Karpas-422 (cell line): ENCODE data around the gene AKR1C1. TPM values are rescaled to one million over a fixed set of nuclear protein-coding genes. Genes with fewer than 3 reads are reported as not detected.
"Not testable (repeated sequence)": the region's sequence is repeated elsewhere in the genome, so short reads cannot be mapped to it uniquely, and the experiment has no call there.

Experiments
- DNase-seq: peaks from one replicate; pipeline ENCODE4 v3.0.0-alpha.2; 2015
- H2AFZ ChIP-seq: fragments of 200-600 bp; sonication (generic); 2 replicates; pipeline ENCODE4 v1.6.1; 2014; ENCODE audit warnings: antibody characterized with exemption, low read length, mixed read lengths
- H3K27ac ChIP-seq: fragments of 200-600 bp; sonication (generic); 2 replicates; pipeline ENCODE4 v1.5.1; 2014; ENCODE audit warnings: mild to moderate bottlenecking, low read length, moderate library complexity
- H3K27me3 ChIP-seq: fragments of 200-600 bp; sonication (generic); 2 replicates; pipeline ENCODE4 v1.6.1; 2014; ENCODE audit warnings: low read length, mixed read lengths
- H3K36me3 ChIP-seq: fragments of 200-600 bp; sonication (generic); 2 replicates; pipeline ENCODE4 v1.6.1; 2014; ENCODE audit warnings: low read length, mixed read lengths; ENCODE audit not compliant: insufficient read depth
- H3K4me1 ChIP-seq: fragments of 200-600 bp; sonication (generic); 2 replicates; pipeline ENCODE4 v1.6.1; 2014; ENCODE audit warnings: mild to moderate bottlenecking, low read length, mixed read lengths
- H3K4me2 ChIP-seq: fragments of 200-600 bp; sonication (generic); 2 replicates; pipeline ENCODE4 v1.6.1; 2014; ENCODE audit warnings: low read length, low read depth, mild to moderate bottlenecking; ENCODE audit not compliant: poor library complexity, severe bottlenecking
- H3K4me3 ChIP-seq: fragments of 200-600 bp; sonication (generic); 2 replicates; pipeline ENCODE4 v1.5.1; 2014; ENCODE audit warnings: mild to moderate bottlenecking, antibody characterized with exemption, low read length, mixed read lengths
- H3K79me2 ChIP-seq: fragments of 200-600 bp; sonication (generic); 2 replicates; pipeline ENCODE4 v1.6.1; 2014; ENCODE audit warnings: mild to moderate bottlenecking, low read length, mixed read lengths
- H3K9ac ChIP-seq: fragments of 200-600 bp; sonication (generic); 2 replicates; pipeline ENCODE4 v1.6.0; 2014; ENCODE audit warnings: low read length
- H3K9me2 ChIP-seq: fragments of 200-600 bp; sonication (generic), shearing (Covaris generic); replicated peaks from 2 replicates; pipeline ENCODE4 v1.6.0; 2014; ENCODE audit warnings: mild to moderate bottlenecking, low read length, moderate library complexity; ENCODE audit not compliant: insufficient read depth
- H3K9me3 ChIP-seq: fragments of 300-700, 200-600 bp; sonication (generic); 2 replicates; pipeline ENCODE4 v1.6.1; 2014; ENCODE audit warnings: low read length, mixed read lengths
- H4K20me1 ChIP-seq: fragments of 200-600 bp; sonication (generic); 2 replicates; pipeline ENCODE4 v1.6.1; 2014; ENCODE audit warnings: mild to moderate bottlenecking, antibody characterized with exemption, low read length, low read depth; ENCODE audit not compliant: insufficient read depth
- total RNA-seq: library from RNA; depleted of rRNA; stranded (reverse); fragments of >200 nt; shearing (Covaris generic); gene quantifications from 2 replicates; pipeline ENCODE4 v1.2.3, GENCODE V29; 2014; ENCODE audit warnings: low replicate concordance

Gene AKR1C1
- total RNA-seq, 1 experiment from 2014 or later = not detected

GRCh38 chr10:4983615-4984216 is 20.5 kb downstream of the AKR1C1 start:
- H3K9me2 ChIP-seq = no peaks in the 10 kb centered on the region
- no peak overlapping the region for H2AFZ ChIP-seq
- no peaks in the 10 kb centered on the region for H3K4me1 ChIP-seq
- H3K4me3 ChIP-seq = no peak overlapping the region
- H4K20me1 ChIP-seq = no peaks in the 10 kb centered on the region
- H3K4me2 ChIP-seq = no peak overlapping the region
- no peaks in the 10 kb centered on the region for H3K36me3 ChIP-seq
- DNase-seq = no peak
- H3K27ac ChIP-seq = no peak overlapping the region
- no peaks in the 10 kb centered on the region for H3K79me2 ChIP-seq
- no peaks in the 10 kb centered on the region for H3K9me3 ChIP-seq
- H3K9ac ChIP-seq = no peak overlapping the region
- H3K27me3 ChIP-seq = no peaks in the 10 kb centered on the region

- Histone ChIP-seq H3K36me3 (no peaks in the 10 kb centered on the region), H3K27ac (no peak overlapping the region), H3K9ac (no peak overlapping the region), H3K4me1 (no peaks in the 10 kb centered on the region), H3K4me3 (no peak overlapping the region), H3K9me2 (no peaks in the 10 kb centered on the region), H3K9me3 (no peaks in the 10 kb centered on the region), H2AFZ (no peak overlapping the region), H3K4me2 (no peak overlapping the region), H3K27me3 (no peaks in the 10 kb centered on the region), H4K20me1 (no peaks in the 10 kb centered on the region), H3K79me2 (no peaks in the 10 kb centered on the region)
- no peak for DNase-seq
Observed at GRCh38 chr10:4984223-4984622, 21.0 kb downstream of the AKR1C1 start.

GRCh38 chr10:4984971-4985594 is 21.9 kb downstream of the AKR1C1 start:
- no peaks in the 10 kb centered on the region for H3K79me2 ChIP-seq
- H3K27me3 ChIP-seq = no peaks in the 10 kb centered on the region
- H4K20me1 ChIP-seq = no peaks in the 10 kb centered on the region
- no peaks in the 10 kb centered on the region for H3K4me1 ChIP-seq
- H3K36me3 ChIP-seq = no peaks in the 10 kb centered on the region
- H3K9me3 ChIP-seq = no peaks in the 10 kb centered on the region
- H3K4me2 ChIP-seq = no peak overlapping the region
- H3K9ac ChIP-seq = no peak overlapping the region
- H3K9me2 ChIP-seq = no peaks in the 10 kb centered on the region
- H3K27ac ChIP-seq = no peak overlapping the region
- H2AFZ ChIP-seq = no peak overlapping the region
- no peak for DNase-seq
- H3K4me3 ChIP-seq = no peak overlapping the region

GRCh38 chr10:4988000-4988641 is 24.9 kb downstream of the AKR1C1 start:
- H3K9me3 ChIP-seq, H3K9ac ChIP-seq, H3K4me1 ChIP-seq, H3K27ac ChIP-seq, DNase-seq, H3K27me3 ChIP-seq, H3K36me3 ChIP-seq, H3K79me2 ChIP-seq, H3K9me2 ChIP-seq, H3K4me2 ChIP-seq, H3K4me3 ChIP-seq, H2AFZ ChIP-seq, H4K20me1 ChIP-seq: not testable (repeated sequence)

- Histone ChIP-seq H3K79me2 (no peaks in the 10 kb centered on the region), H3K9me2 (no peaks in the 10 kb centered on the region), H2AFZ (no peak overlapping the region), H3K4me3 (no peak overlapping the region), H3K9ac (no peak overlapping the region), H3K4me2 (no peak overlapping the region), H3K36me3 (no peaks in the 10 kb centered on the region), H3K27me3 (no peaks in the 10 kb centered on the region), H4K20me1 (no peaks in the 10 kb centered on the region), H3K4me1 (no peaks in the 10 kb centered on the region), H3K27ac (no peak overlapping the region), H3K9me3 (no peaks in the 10 kb centered on the region)
- DNase-seq = no peak
Observed at GRCh38 chr10:4990217-4990616, 27.0 kb downstream of the AKR1C1 start.

GRCh38 chr10:4991463-4991862 is 28.2 kb downstream of the AKR1C1 start:
- H3K9ac ChIP-seq, H3K4me2 ChIP-seq, H3K4me1 ChIP-seq, H3K27ac ChIP-seq, H3K79me2 ChIP-seq, H2AFZ ChIP-seq, H4K20me1 ChIP-seq, H3K4me3 ChIP-seq, H3K9me3 ChIP-seq, DNase-seq, H3K27me3 ChIP-seq, H3K9me2 ChIP-seq, H3K36me3 ChIP-seq: not testable (repeated sequence)

- not testable (repeated sequence) for H3K9me3 ChIP-seq, H3K36me3 ChIP-seq, H3K9me2 ChIP-seq, H3K4me3 ChIP-seq, H3K79me2 ChIP-seq, DNase-seq, H3K27me3 ChIP-seq, H3K4me1 ChIP-seq, H3K27ac ChIP-seq, H3K4me2 ChIP-seq, H3K9ac ChIP-seq, H4K20me1 ChIP-seq, H2AFZ ChIP-seq
Observed at GRCh38 chr10:4992564-4992963, 29.3 kb downstream of the AKR1C1 start.

- not testable (repeated sequence) for H3K36me3 ChIP-seq, H3K79me2 ChIP-seq, H3K4me2 ChIP-seq, H2AFZ ChIP-seq, H4K20me1 ChIP-seq, H3K27me3 ChIP-seq, H3K9ac ChIP-seq, H3K9me3 ChIP-seq, H3K4me3 ChIP-seq, H3K9me2 ChIP-seq, DNase-seq, H3K27ac ChIP-seq, H3K4me1 ChIP-seq
Observed at GRCh38 chr10:4994260-4994659, 31.0 kb downstream of the AKR1C1 start.
